OCI-LY7 (cell line): ENCODE measurements around the gene IL6R.

Experiments used
- EZH2phosphoT487 ChIP-seq: fragments of 200-600 bp; sonication (generic); IDR thresholded peaks from 2 replicates; pipeline ENCODE4 v1.6.1; 2018; ENCODE audit warnings: low read depth, borderline replicate concordance, mild to moderate bottlenecking, mixed run types, antibody characterized with exemption, low read length, moderate library complexity, mixed read lengths
- TF ChIP-seq, protein P1 (sequence below): fragments of 200-600 bp; sonication (generic); conservative IDR thresholded peaks from 2 replicates; pipeline ENCODE4 v1.5.1; 2014; ENCODE audit warnings: mild to moderate bottlenecking, antibody characterized with exemption, low read length, moderate library complexity, mixed read lengths

DNA sequence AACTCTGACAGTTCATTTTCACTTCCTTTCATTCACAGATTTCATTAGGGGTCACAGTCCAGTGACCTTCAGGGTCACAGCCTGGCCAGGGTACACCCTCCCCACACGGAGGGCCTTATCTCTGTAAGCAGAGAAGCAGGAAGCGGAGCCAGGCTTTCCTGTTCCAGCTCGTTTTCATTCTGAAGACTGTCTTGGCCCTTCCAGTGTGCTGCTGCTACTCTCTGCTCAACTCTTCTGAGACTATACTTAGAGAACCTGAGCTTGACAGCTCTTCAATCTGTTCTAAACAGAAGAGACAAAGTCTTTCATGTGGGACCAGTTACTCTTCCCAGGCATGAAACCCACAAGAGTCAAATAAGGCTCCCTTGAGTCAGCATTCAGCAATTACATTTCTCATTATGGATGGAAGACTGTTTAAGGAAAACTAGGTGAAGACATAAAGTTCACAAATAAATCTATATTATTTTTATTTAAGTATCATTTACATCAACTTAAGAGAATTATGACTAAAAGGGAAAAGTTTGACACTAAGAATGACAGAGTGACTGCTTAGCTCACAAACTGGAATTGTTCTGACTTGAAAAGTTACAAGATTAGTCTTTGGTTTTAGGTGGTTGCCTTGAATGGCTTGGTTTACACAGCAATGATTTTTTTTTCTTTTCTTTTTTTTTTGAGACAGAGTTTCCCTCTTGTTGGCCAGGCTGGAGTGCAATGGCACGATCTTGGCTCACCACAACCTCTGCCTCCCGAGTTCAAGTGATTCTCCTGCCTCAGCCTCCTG lies 92.1 kb downstream of the IL6R start:
- TF ChIP-seq, protein P1, sequence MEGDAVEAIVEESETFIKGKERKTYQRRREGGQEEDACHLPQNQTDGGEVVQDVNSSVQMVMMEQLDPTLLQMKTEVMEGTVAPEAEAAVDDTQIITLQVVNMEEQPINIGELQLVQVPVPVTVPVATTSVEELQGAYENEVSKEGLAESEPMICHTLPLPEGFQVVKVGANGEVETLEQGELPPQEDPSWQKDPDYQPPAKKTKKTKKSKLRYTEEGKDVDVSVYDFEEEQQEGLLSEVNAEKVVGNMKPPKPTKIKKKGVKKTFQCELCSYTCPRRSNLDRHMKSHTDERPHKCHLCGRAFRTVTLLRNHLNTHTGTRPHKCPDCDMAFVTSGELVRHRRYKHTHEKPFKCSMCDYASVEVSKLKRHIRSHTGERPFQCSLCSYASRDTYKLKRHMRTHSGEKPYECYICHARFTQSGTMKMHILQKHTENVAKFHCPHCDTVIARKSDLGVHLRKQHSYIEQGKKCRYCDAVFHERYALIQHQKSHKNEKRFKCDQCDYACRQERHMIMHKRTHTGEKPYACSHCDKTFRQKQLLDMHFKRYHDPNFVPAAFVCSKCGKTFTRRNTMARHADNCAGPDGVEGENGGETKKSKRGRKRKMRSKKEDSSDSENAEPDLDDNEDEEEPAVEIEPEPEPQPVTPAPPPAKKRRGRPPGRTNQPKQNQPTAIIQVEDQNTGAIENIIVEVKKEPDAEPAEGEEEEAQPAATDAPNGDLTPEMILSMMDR: no peak
- no peak for TF ChIP-seq EZH2phosphoT487
